Upper lobe of left lung (tissue), 4 donors: ENCODE measurements around the gene CLEC16A.

Experiments
- CTCF ChIP-seq, 6 experiments: fragments of 450-650 bp in 4 of 6; fragments of 200-600 bp in 2 of 6; sonication (generic) in 2 of 6; IDR thresholded peaks; one replicate each; pipeline ENCODE4 v1.5.1; 2016 to 2019; ENCODE audit warnings: antibody characterized with exemption in 6 of 6
- EP300 ChIP-seq, 4 donors: sonication (generic); formaldehyde crosslinking; IDR thresholded peaks; one replicate each; pipeline ENCODE4 v1.5.1; 2017; ENCODE audit warnings: antibody characterized with exemption in 4 of 4, control low read depth in 2 of 4
- POLR2A ChIP-seq, 4 donors: fragments of 450-650 bp; IDR thresholded peaks; one replicate each; pipeline ENCODE4 v1.5.1; 2016 to 2017; ENCODE audit warnings: antibody characterized with exemption in 4 of 4, mild to moderate bottlenecking in 2 of 4
- POLR2AphosphoS5 ChIP-seq, 2 donors: sonication (generic); formaldehyde crosslinking; IDR thresholded peaks; one replicate each; pipeline ENCODE4 v1.5.1; 2017; ENCODE audit warnings: antibody characterized with exemption in 2 of 2

GRCh38 chr16:11179574-11179973, 235.2 kb downstream of the CLEC16A start:
- TF ChIP-seq CTCF (IDR thresholded peaks at IDR 0.05), result no peak
- TF ChIP-seq POLR2A (IDR thresholded peaks at IDR 0.05), result no peak
- TF ChIP-seq EP300 (IDR thresholded peaks at IDR 0.05), result no peak
- TF ChIP-seq POLR2AphosphoS5 (IDR thresholded peaks at IDR 0.05), result no peak
